ENCODE data around the gene USF2. TPM values are rescaled to one million over a fixed set of nuclear protein-coding genes. Genes with fewer than 3 reads are reported as not detected.

The USF2 gene
- polyA plus RNA-seq, 1 donor from 2014 or later, result 107 TPM

- Histone ChIP-seq H3K36me3 (ENCODE audit: insufficient read depth, low read length) (no peaks in the 10 kb centered on the region), H4K20me1 (ENCODE audit: insufficient read depth) (no peaks in the 10 kb centered on the region), H3K9me3 (ENCODE audit: low read length) (no peaks in the 10 kb centered on the region), H3F3A (ENCODE audit: insufficient read depth, low read length, poor library complexity, severe bottlenecking) (no peaks in the 10 kb centered on the region), H3K9ac (ENCODE audit: low read length) (no peak overlapping the region), H2AFZ (ENCODE audit: low read depth, low read length) (no peak overlapping the region), H3K27ac (ENCODE audit: low read length) (no peak overlapping the region), H3K4me3 (ENCODE audit: low read length) (no peak overlapping the region), H3K9me2 (ENCODE audit: insufficient read depth, low read length) (no peaks in the 10 kb centered on the region), H3K79me2 (replicated peaks; ENCODE audit: insufficient read depth, low read length) (no peaks in the 10 kb centered on the region), H3K4me2 (ENCODE audit: low read length) (no peak overlapping the region), H3K27me3 (ENCODE audit: insufficient read depth, low read depth, low read length) (no peaks in the 10 kb centered on the region)
- TF ChIP-seq EZH2 (IDR thresholded peaks at IDR 0.05; ENCODE audit: borderline replicate concordance, insufficient read depth, low read length, poor library complexity, severe bottlenecking) (no peak), MXI1 (conservative IDR thresholded peaks at IDR 0.05; ENCODE audit: poor library complexity, severe bottlenecking) (no peak), SMC3 (conservative IDR thresholded peaks at IDR 0.05; ENCODE audit: poor library complexity) (no peak), POLR2AphosphoS5 (IDR thresholded peaks at IDR 0.05) (no peak), RAD21 (conservative IDR thresholded peaks at IDR 0.05) (no peak), TAF1 (IDR thresholded peaks at IDR 0.05; ENCODE audit: low read depth) (no peak), EP300 (conservative IDR thresholded peaks at IDR 0.05; ENCODE audit: poor library complexity, severe bottlenecking) (no peak), CTCF (IDR thresholded peaks at IDR 0.05; ENCODE audit: poor library complexity, severe bottlenecking) (no peak)
- TF ChIP-seq, protein P1, sequence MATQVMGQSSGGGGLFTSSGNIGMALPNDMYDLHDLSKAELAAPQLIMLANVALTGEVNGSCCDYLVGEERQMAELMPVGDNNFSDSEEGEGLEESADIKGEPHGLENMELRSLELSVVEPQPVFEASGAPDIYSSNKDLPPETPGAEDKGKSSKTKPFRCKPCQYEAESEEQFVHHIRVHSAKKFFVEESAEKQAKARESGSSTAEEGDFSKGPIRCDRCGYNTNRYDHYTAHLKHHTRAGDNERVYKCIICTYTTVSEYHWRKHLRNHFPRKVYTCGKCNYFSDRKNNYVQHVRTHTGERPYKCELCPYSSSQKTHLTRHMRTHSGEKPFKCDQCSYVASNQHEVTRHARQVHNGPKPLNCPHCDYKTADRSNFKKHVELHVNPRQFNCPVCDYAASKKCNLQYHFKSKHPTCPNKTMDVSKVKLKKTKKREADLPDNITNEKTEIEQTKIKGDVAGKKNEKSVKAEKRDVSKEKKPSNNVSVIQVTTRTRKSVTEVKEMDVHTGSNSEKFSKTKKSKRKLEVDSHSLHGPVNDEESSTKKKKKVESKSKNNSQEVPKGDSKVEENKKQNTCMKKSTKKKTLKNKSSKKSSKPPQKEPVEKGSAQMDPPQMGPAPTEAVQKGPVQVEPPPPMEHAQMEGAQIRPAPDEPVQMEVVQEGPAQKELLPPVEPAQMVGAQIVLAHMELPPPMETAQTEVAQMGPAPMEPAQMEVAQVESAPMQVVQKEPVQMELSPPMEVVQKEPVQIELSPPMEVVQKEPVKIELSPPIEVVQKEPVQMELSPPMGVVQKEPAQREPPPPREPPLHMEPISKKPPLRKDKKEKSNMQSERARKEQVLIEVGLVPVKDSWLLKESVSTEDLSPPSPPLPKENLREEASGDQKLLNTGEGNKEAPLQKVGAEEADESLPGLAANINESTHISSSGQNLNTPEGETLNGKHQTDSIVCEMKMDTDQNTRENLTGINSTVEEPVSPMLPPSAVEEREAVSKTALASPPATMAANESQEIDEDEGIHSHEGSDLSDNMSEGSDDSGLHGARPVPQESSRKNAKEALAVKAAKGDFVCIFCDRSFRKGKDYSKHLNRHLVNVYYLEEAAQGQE (IDR thresholded peaks at IDR 0.05; ENCODE audit: borderline replicate concordance), result no peak
Measured at GRCh38 chr19:35299523-35300338, 31.0 kb downstream of the USF2 start.

DNA sequence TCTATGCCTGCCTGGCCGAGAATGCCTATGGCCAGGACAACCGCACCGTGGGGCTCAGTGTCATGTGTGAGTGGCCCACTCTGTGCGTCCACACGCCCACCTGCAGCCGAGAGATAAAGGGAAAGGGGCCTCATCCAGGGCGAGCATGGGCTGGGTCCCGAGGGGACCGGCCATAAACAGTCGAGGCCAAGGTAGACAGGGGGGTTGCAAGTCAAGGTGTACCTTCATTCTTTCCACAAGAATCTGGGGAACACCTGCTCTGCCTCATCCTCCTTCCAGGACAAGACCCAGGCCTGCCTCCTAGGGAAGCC is 31.5 kb downstream of the USF2 start:
- Histone ChIP-seq H3K4me3 (ENCODE audit: low read length) (no peak overlapping the region), H2AFZ (ENCODE audit: low read depth, low read length) (no peak overlapping the region)

More for the DNA sequence above, 31.5 kb downstream of the USF2 start:
- Histone ChIP-seq H4K20me1 (ENCODE audit: insufficient read depth) (no peaks in the 10 kb centered on the region), H3K27me3 (ENCODE audit: insufficient read depth, low read depth, low read length) (no peaks in the 10 kb centered on the region), H3F3A (ENCODE audit: insufficient read depth, low read length, poor library complexity, severe bottlenecking) (no peaks in the 10 kb centered on the region), H3K79me2 (replicated peaks; ENCODE audit: insufficient read depth, low read length) (no peaks in the 10 kb centered on the region), H3K9me2 (ENCODE audit: insufficient read depth, low read length) (no peaks in the 10 kb centered on the region), H3K9ac (ENCODE audit: low read length) (no peak overlapping the region), H3K27ac (ENCODE audit: low read length) (no peak overlapping the region), H3K36me3 (ENCODE audit: insufficient read depth, low read length) (no peaks in the 10 kb centered on the region), H3K4me2 (ENCODE audit: low read length) (no peak overlapping the region), H3K9me3 (ENCODE audit: low read length) (no peaks in the 10 kb centered on the region)
- no peak for TF ChIP-seq EP300 (conservative IDR thresholded peaks at IDR 0.05; ENCODE audit: poor library complexity, severe bottlenecking)
- TF ChIP-seq EZH2 (IDR thresholded peaks at IDR 0.05; ENCODE audit: borderline replicate concordance, insufficient read depth, low read length, poor library complexity, severe bottlenecking), result no peak
- no peak for TF ChIP-seq RAD21 (conservative IDR thresholded peaks at IDR 0.05)
- TF ChIP-seq TAF1 (IDR thresholded peaks at IDR 0.05; ENCODE audit: low read depth), result no peak
- TF ChIP-seq, protein P1 (IDR thresholded peaks at IDR 0.05; ENCODE audit: borderline replicate concordance), result no peak
- no peak for TF ChIP-seq POLR2AphosphoS5 (IDR thresholded peaks at IDR 0.05)
- no peak for TF ChIP-seq CTCF (IDR thresholded peaks at IDR 0.05; ENCODE audit: poor library complexity, severe bottlenecking)
- TF ChIP-seq MXI1 (conservative IDR thresholded peaks at IDR 0.05; ENCODE audit: poor library complexity, severe bottlenecking), result no peak
- no peak for TF ChIP-seq SMC3 (conservative IDR thresholded peaks at IDR 0.05; ENCODE audit: poor library complexity)

Data from neural cell (in vitro differentiated cells).